Posterior cingulate gyrus (tissue), 11 donors: ENCODE measurements around the gene DDC.
"Not testable (repeated sequence)": the region's sequence is repeated elsewhere in the genome, so short reads cannot be mapped to it uniquely, and the experiment has no call there.

Experiments
- DNase-seq, 10 donors: peaks; one replicate each; pipeline versions ENCODE4 v3.0.0 to v3.0.0-alpha.2; 2020 to 2021; ENCODE audit warnings: mixed read lengths in 3 of 10
- intact Hi-C: fragments of 100-400 bp; cut with DNase I; formaldehyde crosslinking; loops from one replicate; pipeline ENCODE4 v1.15.1; 2023

Gene DDC

GRCh38 chr7:50530766-50531165 is 34.4 kb downstream of the DDC start:
- no peak for DNase-seq
- intact Hi-C loops = no loop called here

GRCh38 chr7:50529093-50529862 is 35.9 kb downstream of the DDC start:
- no peak for DNase-seq
- intact Hi-C loops = no loop called here

- intact Hi-C loops = no loop called here
- no peak for DNase-seq
Observed at GRCh38 chr7:50528266-50529092, 36.7 kb downstream of the DDC start.

GRCh38 chr7:50519350-50519749 is 45.9 kb downstream of the DDC start:
- intact Hi-C loops, DNase-seq: not testable (repeated sequence)

- no peak for DNase-seq
- intact Hi-C loops = no loop called here
Observed at GRCh38 chr7:50513166-50513871, 51.9 kb downstream of the DDC start.

- intact Hi-C loops = no loop called here
- DNase-seq = no peak
Observed at GRCh38 chr7:50512384-50512783, 52.8 kb downstream of the DDC start.

GRCh38 chr7:50509459-50509858 is 55.7 kb downstream of the DDC start:
- no peak for DNase-seq

GRCh38 chr7:50508471-50508943 is 56.7 kb downstream of the DDC start:
- no peak for DNase-seq
- intact Hi-C loops = no loop called here

More at GRCh38 chr7:50509459-50509858, 55.7 kb downstream of the DDC start:
- intact Hi-C loops = no loop called here

- intact Hi-C loops = no loop called here
- DNase-seq = no peak
Observed at GRCh38 chr7:50507898-50508470, 57.2 kb downstream of the DDC start.

GRCh38 chr7:50505553-50506210 is 59.5 kb downstream of the DDC start:
- no peak for DNase-seq
- intact Hi-C loops = no loop called here

- DNase-seq = no peak
- intact Hi-C loops = no loop called here
Observed at GRCh38 chr7:50504646-50505546, 60.3 kb downstream of the DDC start.

GRCh38 chr7:50502947-50503346 is 62.3 kb downstream of the DDC start:
- DNase-seq = no peak
- intact Hi-C loops = no loop called here

GRCh38 chr7:50502001-50502684 is 63.1 kb downstream of the DDC start:
- intact Hi-C loops = no loop called here
- DNase-seq = no peak

- DNase-seq = no peak
- intact Hi-C loops = no loop called here
Observed at GRCh38 chr7:50499092-50499491, 66.1 kb downstream of the DDC start.

- DNase-seq = no peak
- intact Hi-C loops = no loop called here
Observed at GRCh38 chr7:50497968-50498367, 67.2 kb downstream of the DDC start.

- no peak for DNase-seq
- intact Hi-C loops = no loop called here
Observed at GRCh38 chr7:50497068-50497642, 68.0 kb downstream of the DDC start.

GRCh38 chr7:50496569-50496968 is 68.6 kb downstream of the DDC start:
- intact Hi-C loops = no loop called here
- DNase-seq = no peak

GRCh38 chr7:50495746-50496145 is 69.5 kb downstream of the DDC start:
- intact Hi-C loops = no loop called here
- DNase-seq = no peak
